Measurements from ENCODE around the gene ST7. TPM values are rescaled to one million over a fixed set of nuclear protein-coding genes. Genes with fewer than 3 reads are reported as not detected.

ST7 gene
- total and polyA plus RNA-seq, 2 of the 8 experiments (the other 6 are each of a cell fraction or from before 2014, with no cell fraction given), result 16.3 to 18.0 TPM

DNA sequence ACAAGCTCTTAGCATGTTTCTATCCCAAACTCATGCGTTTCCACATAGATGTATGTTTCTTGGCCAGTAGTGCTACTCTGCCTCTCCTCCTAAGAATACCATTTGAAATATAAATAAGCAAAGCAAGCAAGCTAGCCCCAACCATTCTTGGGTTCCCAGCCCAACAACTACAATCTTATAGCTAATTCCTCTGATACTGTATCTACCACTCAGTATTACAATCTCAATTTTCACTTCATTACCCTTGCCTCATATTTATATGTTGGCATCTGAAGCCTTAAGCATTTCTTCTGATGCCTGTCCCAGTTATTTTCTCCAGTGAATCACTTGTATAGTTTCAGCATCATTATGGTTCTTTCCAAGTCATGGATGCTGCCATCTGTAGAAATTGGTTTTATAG, 181.1 kb downstream of the ST7 start:
- Histone ChIP-seq H3K4me3 (ENCODE audit: extremely low read depth in 1 of 4, insufficient read depth in 2 of 4, low read depth in 3 of 4, low read length in 4 of 4) (no peak overlapping the region), H4K5ac (ENCODE audit: insufficient read length, low read depth, low read length) (no peak overlapping the region), H3K4me1 (replicated peaks in 1 of 4; ENCODE audit: control insufficient read depth in 3 of 4, insufficient read depth in 4 of 4, low read length in 3 of 4) (peaks cover 0 to 7% (median 4%) of the 10 kb centered on the region in 4 experiments; a peak in 3 of 7 replicates), H3K36me3 (ENCODE audit: control insufficient read depth in 2 of 4, insufficient read depth in 4 of 4, low read length in 3 of 4) (no peaks in the 10 kb centered on the region; a peak in 2 of 8 replicates), H3K9me3 (ENCODE audit: insufficient read depth in 2 of 2, low read depth in 1 of 2, low read length in 1 of 2) (no peaks in the 10 kb centered on the region), H3K9ac (replicated peaks in 1 of 4; ENCODE audit: extremely low read depth in 1 of 4, low read depth in 3 of 4, low read length in 3 of 4) (no peak overlapping the region), H4K20me1 (replicated peaks in 1 of 2; ENCODE audit: control insufficient read depth in 1 of 2, insufficient read depth in 2 of 2, low read length in 2 of 2) (no peaks in the 10 kb centered on the region), H3K23me2 (ENCODE audit: low read depth, low read length) (no peaks in the 10 kb centered on the region), H3K79me2 (ENCODE audit: control insufficient read depth in 1 of 2, insufficient read depth in 2 of 2, low read length in 2 of 2) (no peaks in the 10 kb centered on the region), H2AFZ (ENCODE audit: low read length) (no peak overlapping the region), H4K8ac (ENCODE audit: extremely low read depth, insufficient read depth, low read length) (no peak overlapping the region), H3K4me2 (ENCODE audit: insufficient read depth in 1 of 2, low read depth in 2 of 2, low read length in 2 of 2) (no peak overlapping the region), H3K4ac (replicated peaks; ENCODE audit: insufficient read length, low read depth, low read length) (no peak overlapping the region), H3K27ac (ENCODE audit: low read depth, low read length) (no peak overlapping the region), H3K18ac (ENCODE audit: extremely low read depth, low read length) (no peak overlapping the region), H3K14ac (ENCODE audit: insufficient read length) (no peak overlapping the region), H2AK5ac (ENCODE audit: low read depth, low read length) (no peak overlapping the region), H3K27me3 (replicated peaks in 1 of 4; ENCODE audit: control insufficient read depth in 3 of 4, extremely low read depth in 1 of 4, insufficient read depth in 3 of 4, low read length in 3 of 4) (no peaks in the 10 kb centered on the region), H3K23ac (ENCODE audit: insufficient read length) (no peak overlapping the region), H3K79me1 (ENCODE audit: low read depth, low read length) (no peaks in the 10 kb centered on the region), H4K91ac (replicated peaks; ENCODE audit: insufficient read length, low read length) (no peak overlapping the region), H3K56ac (replicated peaks; ENCODE audit: insufficient read length, low read depth, low read length) (no peak overlapping the region), H2BK120ac (replicated peaks; ENCODE audit: low read depth, low read length) (no peak overlapping the region), H2BK15ac (ENCODE audit: low read length) (no peak overlapping the region), H2BK5ac (ENCODE audit: low read depth, low read length) (no peak overlapping the region), H2BK12ac (ENCODE audit: low read depth, low read length) (no peak overlapping the region), H2BK20ac (ENCODE audit: low read length) (no peak overlapping the region)
- ChIA-PET POLR2A (ENCODE audit: partially characterized antibody) (no interaction called here), CTCF (ENCODE audit: partially characterized antibody) (interaction anchor here (0.6 to 4.2 kb wide), 6 partner anchors 9 to 267 kb away, joined by 3 to 17 read pairs (median 4); no protein-coding TSS in a partner anchor)
- 90% methylated on average over 1 of the region's 1 CpG; no CpG with 5 or more reads in 1 of the 2 experiments for WGBS, 2 experiments (ENCODE audit: extremely low coverage in 1 of 2, insufficient coverage in 1 of 2, insufficient read length in 1 of 2, insufficient replicate concordance in 2 of 2, low coverage in 1 of 2, low lambda C conversion rate in 2 of 2, missing lambda C conversion rate in 1 of 2)
- no peak for DNase-seq (ENCODE audit: low read depth in 1 of 2, low spot score in 2 of 2)
- FAIRE-seq, result no peak
- TF ChIP-seq RNF2 (IDR thresholded peaks at IDR 0.05; ENCODE audit: borderline replicate concordance, low read depth, low read length, missing control alignments, poor library complexity, severe bottlenecking) (no peak), JUND (IDR thresholded peaks at IDR 0.05; ENCODE audit: low read length) (no peak), BRCA1 (IDR thresholded peaks at IDR 0.05; ENCODE audit: low read depth, low read length) (no peak), PHF8 (conservative IDR thresholded peaks at IDR 0.05; ENCODE audit: low read depth, low read length) (no peak), EP300 (IDR thresholded peaks at IDR 0.05; ENCODE audit: borderline replicate concordance in 1 of 2, low read depth in 2 of 2, low read length in 2 of 2) (no peak), KDM4A (IDR thresholded peaks at IDR 0.05; ENCODE audit: low read depth, low read length, severe bottlenecking) (no peak), SIX5 (IDR thresholded peaks at IDR 0.05; ENCODE audit: low read depth, low read length) (no peak), HDAC6 (IDR thresholded peaks at IDR 0.05; ENCODE audit: low read depth, low read length) (no peak), RFX5 (IDR thresholded peaks at IDR 0.05; ENCODE audit: borderline replicate concordance, low read depth, low read length) (no peak), JUN (IDR thresholded peaks at IDR 0.05; ENCODE audit: low read depth, low read length) (no peak), RBBP5 (IDR thresholded peaks at IDR 0.05; ENCODE audit: borderline replicate concordance, low read depth, low read length) (no peak), BACH1 (IDR thresholded peaks at IDR 0.05; ENCODE audit: low read length) (no peak), GTF2F1 (IDR thresholded peaks at IDR 0.05; ENCODE audit: borderline replicate concordance, low read depth, low read length) (no peak), SUZ12 (IDR thresholded peaks at IDR 0.05; ENCODE audit: low read length) (no peak), CEBPB (IDR thresholded peaks at IDR 0.05; ENCODE audit: low read depth, low read length) (no peak)

Data from H1 (cell line).